COLO668 (cell line): ENCODE results near the gene SLIRP.
"Not testable (repeated sequence)": the region's sequence is repeated elsewhere in the genome, so short reads cannot be mapped to it uniquely, and the experiment has no call there.

Experiments used
- DNase-seq: peaks from one replicate; lab custom pipeline; 2025; ENCODE audit not compliant: unreplicated experiment; lab: John Stamatoyannopoulos, UW

The SLIRP gene

DNA sequence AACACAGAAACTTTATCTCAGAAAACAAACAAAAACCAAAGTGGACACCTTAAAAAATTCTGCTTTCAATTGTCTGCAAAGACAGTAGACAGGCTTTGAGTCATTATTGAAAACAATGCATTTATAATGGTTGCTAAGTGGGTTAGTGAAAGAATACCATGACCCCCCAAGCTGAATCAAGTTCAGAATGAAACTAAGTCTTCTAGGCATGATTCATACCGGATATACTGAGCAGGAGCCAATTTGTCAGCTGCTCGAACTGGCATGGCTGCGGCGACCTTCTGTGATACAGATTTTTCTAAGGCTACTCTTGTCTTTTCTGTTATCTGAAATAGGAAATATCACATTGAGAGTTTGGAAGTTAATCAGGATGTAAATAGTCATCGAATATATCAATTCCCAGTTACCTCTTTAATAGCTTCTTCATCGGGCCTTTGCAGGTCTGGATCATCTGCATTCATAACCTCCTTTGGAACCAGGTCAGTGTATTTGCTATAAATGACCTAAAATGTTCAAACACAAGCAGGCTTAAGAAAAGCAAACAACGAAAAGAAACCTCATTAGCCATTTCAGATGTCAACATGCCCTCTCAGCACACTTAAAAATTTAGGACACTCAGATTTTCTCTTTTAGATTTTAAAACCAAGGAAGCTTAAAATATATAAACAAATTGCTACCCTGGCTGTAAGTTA is 30.8 kb downstream of the SLIRP start:
- DNase-seq = no peak

- no peak for DNase-seq
Measured at GRCh38 chr14:77741438-77741837, 33.5 kb downstream of the SLIRP start.

DNA sequence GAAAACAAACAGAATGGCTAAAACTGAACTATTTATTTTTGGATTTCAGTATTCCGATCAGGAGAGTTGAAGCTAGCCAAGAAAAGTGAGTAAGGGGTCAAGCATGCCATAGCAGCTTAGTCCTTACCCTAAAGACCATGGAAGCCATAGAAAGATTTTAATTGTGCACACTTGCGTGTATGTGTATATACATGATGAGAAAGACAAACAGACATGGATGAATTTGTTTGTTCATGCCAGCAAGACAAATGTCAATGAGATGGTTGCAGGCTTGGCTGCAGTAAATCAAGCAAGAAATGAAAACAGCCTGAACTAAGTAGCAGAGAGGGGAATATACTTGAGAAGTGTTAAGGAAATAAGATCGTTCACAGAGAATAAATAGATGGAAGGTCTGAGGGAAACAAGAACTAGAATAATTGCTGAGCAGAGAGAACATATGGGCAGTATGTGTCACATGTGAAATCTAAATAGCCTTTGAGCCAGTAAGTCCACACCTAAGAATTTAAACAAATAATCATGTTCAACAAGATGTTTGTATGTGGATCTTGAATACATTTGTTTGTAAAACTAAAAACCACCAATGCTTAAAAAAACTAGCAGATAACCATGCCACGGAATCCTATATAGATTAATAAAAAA is 38.3 kb downstream of the SLIRP start:
- DNase-seq = peak; percentile 11

- DNase-seq = not testable (repeated sequence)
Measured at GRCh38 chr14:77747425-77747824, 39.5 kb downstream of the SLIRP start.

DNA sequence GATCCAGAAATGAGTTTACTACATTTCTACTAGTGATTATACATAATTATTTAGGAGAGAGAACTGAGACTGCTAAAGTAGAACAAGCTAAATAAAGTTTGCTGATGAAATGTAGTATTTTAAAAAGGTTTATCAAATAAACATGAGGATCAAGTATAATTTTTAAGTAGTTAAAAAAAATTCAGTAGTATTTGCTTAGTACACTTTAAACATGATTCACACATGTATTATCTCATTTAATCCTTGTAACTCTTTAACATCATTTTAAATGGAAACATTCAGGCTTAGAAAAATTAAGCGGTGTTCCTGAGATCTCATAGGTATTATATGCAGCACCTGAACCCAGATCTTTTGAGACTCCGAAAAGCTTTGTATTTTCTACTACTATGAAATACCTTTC is 44.4 kb downstream of the SLIRP start:
- no peak for DNase-seq

- no peak for DNase-seq
Measured at GRCh38 chr14:77752799-77753516, 45.1 kb downstream of the SLIRP start.

- DNase-seq = peak; percentile 96
Measured at GRCh38 chr14:77760381-77761204, 52.7 kb downstream of the SLIRP start, which contains the start of gene SNW1. SNW1 (minus strand) TSS chr14:77761156; CDS start chr14:77761127, 29 bp downstream.

- DNase-seq = peak; percentile 20
Measured at GRCh38 chr14:77761205-77761931, 53.5 kb downstream of the SLIRP start.

DNA sequence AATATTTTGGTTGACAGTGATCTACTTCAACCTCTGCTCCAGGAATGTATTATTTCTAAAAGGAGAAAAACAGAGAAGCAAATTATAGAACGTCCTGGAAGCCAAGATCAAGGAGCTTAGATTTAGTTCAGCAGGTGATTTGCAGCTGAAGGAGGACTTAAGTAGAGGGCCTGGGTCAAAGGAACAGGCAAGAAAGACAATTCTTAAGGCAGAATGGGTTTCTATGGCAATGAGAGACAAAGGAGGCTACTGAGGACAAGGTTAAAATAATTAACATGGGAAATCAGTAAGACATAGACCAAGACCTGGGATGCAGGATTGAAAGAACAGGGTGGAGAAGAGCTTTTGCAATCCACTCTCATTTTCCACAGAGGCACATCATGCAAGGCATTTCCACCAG is 55.4 kb downstream of the SLIRP start:
- DNase-seq = no peak

GRCh38 chr14:77763978-77764377 is 56.1 kb downstream of the SLIRP start:
- no peak for DNase-seq
